Measurements from ENCODE around the gene SH3BP1. TPM values are rescaled to one million over a fixed set of nuclear protein-coding genes. Genes with fewer than 3 reads are reported as not detected.
A peak's percentile ranks its signal among the peaks of the same experiment; 100 is the strongest.

SH3BP1 gene
- total and polyA plus RNA-seq, 9 of the 15 experiments (the other 6 are each of a cell fraction or from before 2014, with no cell fraction given) = 0.10 to 36.2 (median 10.4) TPM

DNA sequence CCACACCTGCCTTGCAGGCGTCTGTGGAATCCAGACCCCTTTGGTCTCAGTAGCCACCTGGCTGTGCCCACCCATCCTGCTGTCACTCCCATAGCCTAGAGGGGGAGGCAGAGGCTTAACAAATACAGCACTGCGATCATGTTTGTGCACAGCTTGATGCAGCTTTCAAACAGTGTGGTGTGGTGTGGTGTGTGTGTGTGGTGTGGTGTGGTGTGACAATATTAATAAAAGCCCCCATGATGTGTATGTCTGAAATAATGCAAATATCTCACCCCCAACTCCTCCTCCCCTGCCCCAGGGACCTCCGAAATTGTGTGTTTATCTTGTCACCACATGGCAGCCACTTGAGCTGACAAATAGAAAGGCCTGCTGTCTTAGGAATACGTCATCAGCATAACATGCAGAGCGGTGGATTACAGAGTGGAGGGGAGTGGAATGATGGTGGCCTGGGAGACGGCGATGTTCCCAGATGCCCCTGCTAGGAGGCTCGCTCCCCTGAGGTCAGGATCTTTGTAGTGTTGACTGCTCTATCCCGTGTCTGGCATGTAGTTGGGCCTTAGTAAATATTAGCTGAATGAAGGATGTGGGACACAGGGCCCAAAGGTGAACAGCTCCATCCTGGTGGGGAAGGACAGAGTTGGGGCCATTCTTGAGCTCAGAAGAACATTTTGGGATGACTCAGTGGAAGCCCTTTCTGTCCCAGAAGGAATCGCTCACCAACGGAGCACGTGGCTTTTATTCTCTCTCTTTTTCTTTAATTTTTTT lies 21.9 kb downstream of the SH3BP1 start (continued):
- TF ChIP-seq CREB1 (IDR thresholded peaks at IDR 0.05) (no peak), CREB1 (CRISPR knock-in tag; IDR thresholded peaks at IDR 0.05) (0 out of 2 replicates have a peak, but pooled peaks have one; percentile 20), MYBL2 (IDR thresholded peaks at IDR 0.05; ENCODE audit: low read depth) (no peak), MYBL2 (CRISPR knock-in tag; IDR thresholded peaks at IDR 0.05; ENCODE audit: borderline replicate concordance) (no peak), KHSRP (IDR thresholded peaks at IDR 0.05) (no peak), KAT7 (CRISPR knock-in tag; IDR thresholded peaks at IDR 0.05; ENCODE audit: borderline replicate concordance) (no peak), SNAPC5 (CRISPR knock-in tag; IDR thresholded peaks at IDR 0.05) (no peak), ZNF354B (CRISPR knock-in tag; IDR thresholded peaks at IDR 0.05) (no peak), ATF7 (IDR thresholded peaks at IDR 0.05) (peak; percentile 91), FIP1L1 (IDR thresholded peaks at IDR 0.05; ENCODE audit: low read depth, low read length, poor library complexity, severe bottlenecking) (no peak), ZNF449 (CRISPR knock-in tag; IDR thresholded peaks at IDR 0.05) (no peak), NR2C1 (IDR thresholded peaks at IDR 0.05) (no peak), NR2C1 (tag; IDR thresholded peaks at IDR 0.05) (no peak), ZFP91 (CRISPR knock-in tag; IDR thresholded peaks at IDR 0.05) (no peak), MCM5 (IDR thresholded peaks at IDR 0.05; ENCODE audit: low read depth) (no peak), RBBP5 (IDR thresholded peaks at IDR 0.05; ENCODE audit: borderline replicate concordance, insufficient read depth, low read length, poor library complexity, severe bottlenecking) (no peak), ESRRB (CRISPR knock-in tag; IDR thresholded peaks at IDR 0.05; ENCODE audit: borderline replicate concordance) (no peak)
- TF ChIP-seq, protein P1, sequence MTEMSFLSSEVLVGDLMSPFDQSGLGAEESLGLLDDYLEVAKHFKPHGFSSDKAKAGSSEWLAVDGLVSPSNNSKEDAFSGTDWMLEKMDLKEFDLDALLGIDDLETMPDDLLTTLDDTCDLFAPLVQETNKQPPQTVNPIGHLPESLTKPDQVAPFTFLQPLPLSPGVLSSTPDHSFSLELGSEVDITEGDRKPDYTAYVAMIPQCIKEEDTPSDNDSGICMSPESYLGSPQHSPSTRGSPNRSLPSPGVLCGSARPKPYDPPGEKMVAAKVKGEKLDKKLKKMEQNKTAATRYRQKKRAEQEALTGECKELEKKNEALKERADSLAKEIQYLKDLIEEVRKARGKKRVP (CRISPR knock-in tag; IDR thresholded peaks at IDR 0.05) = no peak
- TF ChIP-seq, protein P2, sequence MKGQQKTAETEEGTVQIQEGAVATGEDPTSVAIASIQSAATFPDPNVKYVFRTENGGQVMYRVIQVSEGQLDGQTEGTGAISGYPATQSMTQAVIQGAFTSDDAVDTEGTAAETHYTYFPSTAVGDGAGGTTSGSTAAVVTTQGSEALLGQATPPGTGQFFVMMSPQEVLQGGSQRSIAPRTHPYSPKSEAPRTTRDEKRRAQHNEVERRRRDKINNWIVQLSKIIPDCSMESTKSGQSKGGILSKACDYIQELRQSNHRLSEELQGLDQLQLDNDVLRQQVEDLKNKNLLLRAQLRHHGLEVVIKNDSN (CRISPR knock-in tag; IDR thresholded peaks at IDR 0.05) = no peak
- TF ChIP-seq, protein P3, sequence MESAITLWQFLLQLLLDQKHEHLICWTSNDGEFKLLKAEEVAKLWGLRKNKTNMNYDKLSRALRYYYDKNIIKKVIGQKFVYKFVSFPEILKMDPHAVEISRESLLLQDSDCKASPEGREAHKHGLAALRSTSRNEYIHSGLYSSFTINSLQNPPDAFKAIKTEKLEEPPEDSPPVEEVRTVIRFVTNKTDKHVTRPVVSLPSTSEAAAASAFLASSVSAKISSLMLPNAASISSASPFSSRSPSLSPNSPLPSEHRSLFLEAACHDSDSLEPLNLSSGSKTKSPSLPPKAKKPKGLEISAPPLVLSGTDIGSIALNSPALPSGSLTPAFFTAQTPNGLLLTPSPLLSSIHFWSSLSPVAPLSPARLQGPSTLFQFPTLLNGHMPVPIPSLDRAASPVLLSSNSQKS (CRISPR knock-in tag; IDR thresholded peaks at IDR 0.05) = no peak
